HL-60 (cell line): ENCODE results near the gene AKAP1.

Experiments
- CTCF ChIP-seq: IDR thresholded peaks from one replicate; pipeline ENCODE4 v1.5.1; 2011; ENCODE audit warnings: low read length, control low read depth, inconsistent platforms; ENCODE audit not compliant: insufficient read depth
- GABPA ChIP-seq: IDR thresholded peaks from 2 replicates; pipeline ENCODE4 v1.6.1; 2012; ENCODE audit warnings: low read depth
- POLR2AphosphoS5 ChIP-seq: IDR thresholded peaks from 2 replicates; pipeline ENCODE4 v1.6.1; 2012; ENCODE audit warnings: low read depth
- REST ChIP-seq: IDR thresholded peaks from 2 replicates; pipeline ENCODE4 v1.6.1; 2012; ENCODE audit warnings: low read depth; ENCODE audit not compliant: insufficient replicate concordance
- SPI1 ChIP-seq: IDR thresholded peaks from 2 replicates; pipeline ENCODE4 v1.6.1; 2012; ENCODE audit warnings: low read depth, mild to moderate bottlenecking, borderline replicate concordance

DNA sequence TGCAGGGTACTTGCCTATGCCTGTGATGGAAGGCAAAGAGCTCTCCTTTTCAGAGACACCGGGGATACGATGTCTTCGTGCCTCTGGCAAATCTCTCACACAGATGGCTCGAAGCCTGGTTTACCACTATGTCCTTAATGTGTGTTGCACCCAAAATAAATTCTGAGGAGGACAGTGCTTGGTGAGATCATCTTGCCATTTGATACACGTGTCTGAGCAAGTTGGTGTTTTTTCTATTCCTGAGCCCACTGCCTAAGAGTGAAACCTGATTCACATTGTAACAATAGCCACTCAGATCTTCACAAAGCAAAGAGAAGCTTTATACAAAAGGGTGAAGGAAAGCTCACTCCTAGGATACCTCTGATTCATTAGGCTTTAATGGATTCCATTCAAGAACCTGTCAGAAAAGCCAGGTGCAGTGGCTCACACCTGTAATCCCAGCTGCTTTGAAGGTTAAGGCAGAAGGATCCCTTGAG is 33.1 kb upstream of the AKAP1 start:
- TF ChIP-seq GABPA (no peak), CTCF (no peak), POLR2AphosphoS5 (no peak), REST (no peak), SPI1 (no peak)
